Measurements from ENCODE around the gene GTSE1.

The GTSE1 gene

DNA sequence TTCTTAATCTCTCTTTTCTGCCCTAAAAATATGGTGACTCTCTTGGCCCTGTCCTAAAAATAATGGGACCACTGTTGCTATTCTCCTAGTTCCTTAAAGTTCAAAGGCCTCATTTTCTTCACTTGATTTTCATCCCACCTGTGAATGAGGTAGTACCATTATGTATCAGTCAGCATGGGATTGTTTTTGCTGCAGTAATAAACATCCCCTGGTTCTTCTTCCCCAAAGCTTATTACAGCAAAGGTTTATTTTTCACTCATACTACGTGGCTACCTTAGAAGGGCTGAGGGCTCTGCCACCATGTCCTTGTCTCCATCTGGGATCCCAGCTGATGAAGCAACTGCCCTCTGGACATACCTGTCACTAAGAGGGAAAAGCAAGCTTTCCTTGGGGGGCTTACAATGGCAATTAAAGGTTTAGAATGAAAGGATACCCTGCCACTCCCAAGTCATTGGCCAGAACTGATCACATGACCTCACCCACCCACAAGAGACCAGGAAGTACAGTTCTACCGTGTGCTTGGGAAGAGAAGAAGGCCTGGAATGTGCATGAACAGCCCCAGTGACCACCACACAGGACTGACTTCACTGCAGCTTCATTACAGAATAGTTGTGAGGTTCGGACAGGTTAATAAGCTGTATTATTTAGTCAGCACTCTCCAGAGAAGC, 21.1 kb upstream of the GTSE1 start:
- no peak for DNase-seq (ENCODE audit: low spot score)

DNA sequence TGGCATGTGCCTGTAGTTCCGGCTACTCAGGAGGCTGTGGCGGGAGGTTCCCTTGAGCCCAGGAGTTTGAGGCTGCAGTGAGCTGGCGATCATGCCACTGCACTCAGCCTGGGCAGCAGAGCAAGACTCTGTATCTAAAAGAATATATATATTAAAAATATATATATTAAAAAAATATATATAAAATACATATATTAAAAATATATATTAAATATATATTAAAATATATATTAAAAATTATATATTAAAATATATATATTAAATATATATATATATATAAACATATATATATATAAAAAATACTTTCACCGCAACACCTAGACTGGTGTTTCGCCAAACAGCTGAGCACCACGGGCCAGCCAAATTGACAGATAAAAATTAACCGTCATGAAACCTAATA, 20.1 kb upstream of the GTSE1 start:
- no peak for DNase-seq (ENCODE audit: low spot score)

- DNase-seq (ENCODE audit: low spot score), result no peak
Measured at GRCh38 chr22:46278656-46279645, 17.7 kb upstream of the GTSE1 start.

- DNase-seq (ENCODE audit: low spot score), result no peak
Measured at GRCh38 chr22:46280063-46280817, 16.4 kb upstream of the GTSE1 start.

DNA sequence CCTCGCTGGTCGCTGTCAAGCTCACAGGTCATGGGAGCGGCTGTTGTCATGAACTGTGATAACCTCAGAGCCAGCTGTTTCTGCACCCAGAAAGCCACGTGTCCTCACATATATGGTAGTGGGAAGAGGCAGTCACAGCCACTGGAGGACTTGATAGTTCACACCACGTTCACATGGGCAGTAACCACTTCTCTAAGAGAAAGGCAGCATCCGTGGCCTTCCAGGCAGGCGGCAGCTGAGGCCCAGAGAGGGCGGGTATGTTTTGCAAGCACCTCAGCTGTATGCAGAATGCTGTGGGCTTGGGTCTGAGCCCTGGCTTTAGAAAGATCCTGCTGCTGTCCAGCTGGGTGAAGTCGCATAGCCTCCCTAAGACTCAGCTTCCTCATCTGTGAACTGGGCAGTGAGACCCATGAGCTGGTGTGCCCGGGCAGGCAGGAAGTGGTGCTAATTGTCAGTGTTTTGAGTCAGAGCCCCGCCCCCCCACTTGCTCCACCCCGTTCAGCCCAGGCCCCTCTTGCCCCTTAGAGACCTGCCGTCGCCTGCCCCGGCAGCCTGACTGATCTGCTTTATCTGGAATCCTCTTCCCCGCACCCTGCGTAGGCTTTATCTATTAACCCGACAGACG, 15.6 kb upstream of the GTSE1 start:
- DNase-seq (ENCODE audit: low spot score), result no peak

DNA sequence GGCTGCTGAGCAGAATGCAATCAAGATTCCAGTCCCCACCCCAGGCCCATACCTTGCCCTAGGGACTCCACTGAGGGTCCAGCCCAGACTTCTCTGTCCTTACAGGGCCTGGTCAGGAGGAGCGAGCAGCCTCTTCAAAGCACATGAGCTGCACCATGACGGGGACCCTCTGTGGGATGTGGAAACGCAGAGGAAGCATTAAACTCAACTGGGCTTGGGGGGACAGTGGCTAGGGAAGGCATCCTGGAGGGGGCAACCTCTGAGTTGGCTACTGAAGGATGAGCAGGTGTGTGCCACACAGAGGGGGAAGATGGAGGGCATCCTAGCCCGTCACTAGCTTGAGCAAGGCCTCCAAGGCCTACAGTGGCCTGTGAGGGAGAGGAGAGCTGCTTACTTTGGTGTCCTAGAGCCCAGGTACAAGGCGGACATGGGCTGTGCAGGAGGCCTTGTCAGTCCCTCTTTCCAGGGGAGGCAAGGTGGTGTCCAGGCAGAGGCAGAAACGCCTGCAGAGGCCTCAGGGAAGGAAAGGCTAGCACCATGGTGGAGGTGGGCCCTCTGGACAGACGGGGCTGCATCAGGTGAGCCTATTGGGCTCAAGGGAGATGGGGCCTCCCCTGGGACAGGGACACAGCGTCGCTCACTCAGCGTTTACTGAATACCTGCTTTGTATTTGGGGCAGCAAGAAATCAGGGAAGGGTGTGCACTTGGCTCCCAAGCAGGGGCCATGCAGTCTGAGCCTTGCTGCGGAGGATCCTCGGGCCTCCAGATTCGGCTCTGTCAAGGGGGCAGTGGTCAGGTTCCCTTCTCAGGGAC, 14.6 kb upstream of the GTSE1 start:
- no peak for DNase-seq (ENCODE audit: low spot score)

DNA sequence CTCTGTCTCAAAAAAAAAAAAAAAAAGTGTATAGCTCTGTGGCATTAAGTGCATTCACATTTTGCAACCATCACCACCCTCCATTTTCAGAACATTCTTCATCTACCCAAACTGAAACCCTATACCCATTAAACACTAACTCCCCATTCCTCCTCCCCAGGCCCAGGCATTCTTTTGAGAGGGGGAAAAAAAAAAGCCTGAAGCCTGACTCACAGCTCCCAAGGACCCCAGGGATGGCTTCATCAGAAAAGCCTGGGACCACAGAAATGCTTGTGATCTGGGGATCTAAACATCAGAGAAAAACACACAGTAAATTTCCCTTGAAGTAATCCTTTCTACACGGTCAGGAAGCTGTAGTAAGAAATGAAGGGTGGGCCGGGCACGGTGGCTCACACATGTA, 10.7 kb upstream of the GTSE1 start:
- DNase-seq (ENCODE audit: low spot score), result no peak

DNA sequence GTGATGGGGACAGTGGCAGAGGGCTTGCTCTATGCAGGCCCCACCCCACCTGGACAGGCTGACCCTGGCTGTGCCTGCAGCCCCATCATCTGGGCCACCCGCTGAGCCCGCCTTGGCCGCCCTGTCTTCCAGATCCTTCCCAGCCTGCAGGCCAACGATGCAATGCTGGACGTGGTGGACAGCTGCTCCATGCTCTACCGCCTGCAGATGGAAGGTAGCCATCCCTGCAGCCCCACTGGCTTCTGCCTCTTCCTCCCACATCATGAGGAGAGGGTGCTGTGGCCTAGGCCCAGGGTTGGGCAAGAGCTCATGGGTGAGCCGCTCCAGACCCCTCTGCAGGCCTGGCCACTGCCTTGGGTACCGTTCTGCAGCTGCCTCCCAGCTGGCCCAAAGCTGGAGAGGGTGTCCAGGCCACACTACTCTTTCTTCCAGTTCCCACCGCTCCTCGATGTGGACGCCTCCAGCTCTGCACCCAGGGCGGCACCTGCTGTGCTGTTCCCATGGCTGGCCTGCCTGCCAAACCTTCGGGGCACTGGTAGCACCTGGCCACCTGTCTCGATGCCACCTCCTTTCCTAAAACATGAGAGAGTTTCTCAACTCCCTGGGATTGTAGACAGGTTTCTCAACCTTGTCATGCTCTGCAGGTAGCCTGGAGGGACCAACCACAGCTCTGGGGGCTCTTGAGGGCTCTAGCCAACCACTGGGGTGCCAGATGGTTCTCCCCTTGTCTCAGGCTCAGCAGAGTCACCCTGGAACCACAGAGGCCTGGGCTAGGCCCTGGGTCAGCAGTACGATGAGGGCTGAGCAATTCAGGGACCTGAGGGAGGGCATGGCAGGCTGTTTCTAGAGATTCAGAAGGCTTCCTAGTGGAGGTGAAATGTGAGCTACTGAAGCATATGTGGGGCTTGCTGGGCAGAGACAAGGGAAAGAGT, 9.5 kb upstream of the GTSE1 start:
- no peak for DNase-seq (ENCODE audit: low spot score)

DNA sequence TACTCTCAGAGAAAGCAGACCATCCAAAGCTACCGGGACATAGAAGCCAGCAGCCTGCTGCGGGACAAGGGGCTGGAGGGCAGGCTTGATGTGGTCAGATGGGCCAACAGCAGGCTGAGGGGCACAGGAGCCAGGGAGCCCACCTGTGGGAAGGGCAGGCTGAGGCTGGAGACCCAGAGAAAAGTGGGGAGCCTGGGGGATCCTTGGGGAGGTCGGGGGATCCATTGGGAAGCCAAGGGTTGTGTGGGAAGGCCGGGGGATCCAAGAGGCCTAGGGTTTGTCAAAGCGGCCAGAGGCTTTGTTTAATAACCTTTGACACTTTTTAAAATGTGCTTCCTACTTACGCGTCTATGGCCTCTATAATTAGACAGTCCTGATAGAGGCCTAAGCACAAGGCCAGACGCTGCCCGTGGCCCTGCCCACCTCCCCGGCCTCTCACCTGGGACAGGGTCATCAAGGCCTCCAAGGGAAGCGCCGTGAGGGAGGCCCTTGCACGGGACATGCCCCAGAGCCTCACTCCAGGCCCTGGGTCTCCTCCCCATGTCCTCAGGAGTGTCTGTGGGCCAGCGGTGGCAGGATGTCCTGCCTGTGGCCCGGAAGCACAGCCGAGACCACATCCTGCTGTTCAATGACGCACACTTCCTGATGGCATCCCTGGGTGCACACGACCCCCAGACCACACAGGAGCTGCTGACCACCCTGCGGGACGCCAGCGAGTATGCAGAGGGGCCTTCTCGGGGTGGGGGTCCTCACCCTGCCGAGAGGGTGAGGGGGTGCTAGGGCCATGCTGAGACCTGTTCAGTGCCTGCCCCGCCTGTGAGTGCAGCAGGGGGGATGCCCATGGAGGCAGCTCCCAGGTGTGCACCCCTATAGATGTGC, 8.6 kb upstream of the GTSE1 start:
- no peak for DNase-seq (ENCODE audit: low spot score)

DNA sequence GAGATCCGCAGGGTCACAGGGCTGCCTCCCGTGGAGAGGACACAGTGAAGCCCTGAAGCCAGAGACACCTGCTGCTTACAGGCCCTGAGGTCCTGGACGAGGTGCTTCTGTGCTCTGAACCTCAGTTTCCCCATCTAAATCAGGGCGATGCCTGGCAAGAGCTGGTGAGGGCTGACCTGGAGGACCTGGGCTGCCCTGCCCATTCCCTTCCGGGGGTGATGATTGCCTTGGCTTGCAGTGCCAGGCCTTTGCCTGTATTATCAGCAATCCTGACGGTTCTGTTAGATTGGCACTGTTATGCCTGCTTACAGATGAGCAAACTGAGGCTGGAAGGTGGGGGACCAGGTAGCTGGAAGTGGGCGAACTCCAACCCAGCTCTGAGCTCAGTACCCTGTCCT, 7.8 kb upstream of the GTSE1 start:
- no peak for DNase-seq (ENCODE audit: low spot score)

DNA sequence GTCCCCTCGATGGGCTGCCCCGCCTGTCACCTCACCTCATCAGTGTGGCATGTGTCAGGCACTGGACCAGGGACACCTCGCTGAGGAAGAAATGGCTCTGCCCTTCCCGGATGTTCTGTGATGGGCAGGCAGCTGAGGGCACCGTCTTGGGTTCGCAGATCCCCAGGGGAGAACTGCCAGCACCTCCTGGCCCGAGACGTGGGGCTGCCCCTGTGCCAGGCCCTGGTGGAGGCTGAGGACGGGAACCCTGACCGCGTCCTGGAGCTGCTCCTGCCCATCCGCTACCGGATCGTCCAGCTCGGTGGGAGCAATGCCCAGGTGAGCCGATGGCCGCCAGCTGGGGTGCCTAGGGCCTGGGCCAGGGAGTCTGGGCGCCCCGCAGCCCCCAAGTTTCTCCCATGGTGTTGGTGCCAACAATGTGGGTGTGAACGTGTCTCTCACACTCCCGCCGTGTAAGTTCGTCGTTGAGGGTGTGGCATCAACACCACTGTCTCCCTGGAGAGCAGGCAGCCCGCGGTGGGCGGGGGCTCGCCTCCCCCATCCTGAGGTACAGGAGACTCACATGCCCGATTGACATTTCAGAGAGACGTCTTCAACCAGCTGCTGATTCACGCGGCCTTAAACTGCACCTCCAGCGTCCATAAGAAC, 7.3 kb upstream of the GTSE1 start:
- no peak for DNase-seq (ENCODE audit: low spot score)

DNA sequence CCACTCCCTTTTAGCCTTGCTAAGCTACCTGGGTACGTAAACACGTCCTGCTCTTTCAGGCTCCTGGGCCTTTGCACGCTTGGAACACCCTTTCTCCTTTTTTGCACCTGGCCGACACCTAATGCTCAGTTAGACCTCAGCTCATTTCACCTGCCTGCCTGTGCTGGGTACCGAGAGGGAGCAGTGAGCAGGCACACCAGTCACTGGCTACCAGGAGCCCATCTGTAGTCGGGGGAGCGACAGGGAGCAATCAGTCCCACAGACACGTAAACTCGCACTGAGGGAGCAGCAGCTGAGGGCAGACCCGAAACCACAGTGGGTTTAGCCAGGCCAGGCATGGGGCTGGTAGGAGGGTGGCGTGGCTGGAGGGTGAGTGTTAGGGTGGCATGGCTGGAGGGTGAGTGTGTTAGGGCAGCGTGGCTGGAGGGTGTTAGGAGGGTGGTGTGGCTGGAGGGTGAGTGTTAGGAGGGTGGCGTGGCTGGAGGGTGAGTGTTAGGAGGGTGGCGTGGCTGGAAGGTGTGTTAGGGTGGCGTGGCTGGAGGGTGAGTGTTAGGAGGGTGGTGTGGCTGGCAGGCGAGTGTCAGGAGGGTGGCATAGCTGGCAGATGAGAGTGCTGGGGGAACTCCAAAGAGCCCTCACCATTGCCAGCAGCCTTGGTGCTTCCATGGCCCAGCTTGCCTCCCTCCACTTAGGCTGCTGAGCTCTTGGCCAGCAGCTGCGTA, 6.4 kb upstream of the GTSE1 start:
- no peak for DNase-seq (ENCODE audit: low spot score)

DNA sequence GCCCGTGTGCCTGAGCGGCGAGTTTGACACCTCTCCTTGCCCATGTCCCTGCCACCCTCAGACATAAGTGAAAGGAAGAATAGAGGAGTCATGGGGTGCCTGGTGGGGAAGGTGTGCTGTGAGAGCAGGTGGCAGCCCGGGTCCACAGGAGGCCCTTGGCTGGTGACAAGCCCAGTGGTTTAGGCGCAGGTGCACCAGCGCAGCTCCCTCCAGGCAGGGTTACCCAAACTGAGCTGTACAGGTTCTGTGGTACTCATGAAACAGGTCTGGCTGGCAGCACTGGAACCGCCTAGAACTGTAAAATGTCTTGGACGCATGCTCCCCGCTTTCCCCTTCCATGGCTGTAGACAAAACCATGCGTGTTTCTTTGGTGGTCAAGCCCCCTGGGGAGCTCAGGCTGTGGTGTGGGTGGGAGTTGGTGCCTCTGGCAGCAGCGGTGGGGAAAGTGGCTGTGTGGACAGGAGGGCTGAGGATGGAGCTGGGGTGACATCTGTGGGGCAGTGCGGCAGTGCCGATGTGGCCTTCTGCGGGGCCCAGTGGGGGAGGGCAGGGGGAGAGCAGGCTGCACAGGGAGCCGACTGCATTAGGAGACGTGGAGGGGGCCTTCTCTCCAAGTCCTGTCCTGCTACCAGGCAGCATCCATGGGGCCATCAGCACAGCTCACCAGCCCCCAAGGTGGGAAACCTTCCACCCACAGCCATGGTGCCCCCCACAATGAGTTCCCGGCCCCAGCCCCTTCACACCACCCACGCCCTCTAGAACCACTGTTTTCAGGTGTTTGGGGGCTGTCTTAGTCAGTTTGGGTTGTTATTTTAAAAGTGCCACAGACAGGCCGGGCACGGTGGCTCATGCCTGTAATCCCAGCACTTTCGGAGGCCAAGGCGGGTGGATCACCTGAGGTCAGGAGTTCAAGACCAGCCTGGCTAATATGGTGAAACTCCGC, 5.6 kb upstream of the GTSE1 start:
- no peak for DNase-seq (ENCODE audit: low spot score)

- DNase-seq (ENCODE audit: low spot score), result no peak
Measured at GRCh38 chr22:46292173-46292572, 4.5 kb upstream of the GTSE1 start.

- DNase-seq (ENCODE audit: low spot score), result no peak
Measured at GRCh38 chr22:46292732-46293131, 3.9 kb upstream of the GTSE1 start.

DNA sequence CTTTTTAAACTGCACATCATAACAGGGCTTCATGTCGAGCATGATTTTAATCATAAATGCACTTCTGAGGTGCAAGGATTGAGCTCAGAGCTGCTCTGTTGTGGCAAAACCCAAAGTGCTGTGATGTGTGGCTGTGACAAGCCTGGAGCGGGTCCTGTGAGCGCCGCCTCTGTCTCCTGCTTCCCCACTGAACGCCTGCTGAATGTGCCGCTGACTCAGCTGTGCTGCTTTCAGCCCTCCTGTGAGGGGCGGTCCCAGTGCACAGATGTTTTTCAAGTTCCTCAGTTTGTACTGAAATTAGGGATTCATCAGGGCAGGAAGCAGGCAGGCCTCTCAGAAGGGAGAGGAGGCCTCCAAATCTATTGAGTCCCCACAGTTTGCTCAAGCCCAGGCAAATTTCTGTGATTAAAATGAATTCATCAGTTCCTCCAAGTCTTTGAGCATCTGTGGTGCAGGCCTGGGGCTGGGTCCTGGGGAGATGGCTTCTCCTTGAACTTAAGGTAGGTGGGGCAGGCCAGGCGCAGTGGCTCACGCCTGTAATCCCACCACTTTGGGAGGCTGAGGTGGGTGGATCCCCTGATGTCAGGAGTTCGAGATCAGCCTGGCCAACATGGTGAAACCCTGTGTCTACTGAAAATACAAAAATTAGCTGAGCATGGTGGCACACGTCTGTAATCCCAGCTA, 3.0 kb upstream of the GTSE1 start:
- no peak for DNase-seq (ENCODE audit: low spot score)
